GM12874 (cell line): ENCODE data around the gene PLEKHA6.

Experiments
- TF ChIP-seq, protein P1 (sequence below): IDR thresholded peaks from 2 replicates; pipeline ENCODE4 v1.5.1; 2011; ENCODE audit warnings: low read depth, mild to moderate bottlenecking, control low read depth, low read length, moderate library complexity; ENCODE audit not compliant: insufficient read depth

PLEKHA6 gene

DNA sequence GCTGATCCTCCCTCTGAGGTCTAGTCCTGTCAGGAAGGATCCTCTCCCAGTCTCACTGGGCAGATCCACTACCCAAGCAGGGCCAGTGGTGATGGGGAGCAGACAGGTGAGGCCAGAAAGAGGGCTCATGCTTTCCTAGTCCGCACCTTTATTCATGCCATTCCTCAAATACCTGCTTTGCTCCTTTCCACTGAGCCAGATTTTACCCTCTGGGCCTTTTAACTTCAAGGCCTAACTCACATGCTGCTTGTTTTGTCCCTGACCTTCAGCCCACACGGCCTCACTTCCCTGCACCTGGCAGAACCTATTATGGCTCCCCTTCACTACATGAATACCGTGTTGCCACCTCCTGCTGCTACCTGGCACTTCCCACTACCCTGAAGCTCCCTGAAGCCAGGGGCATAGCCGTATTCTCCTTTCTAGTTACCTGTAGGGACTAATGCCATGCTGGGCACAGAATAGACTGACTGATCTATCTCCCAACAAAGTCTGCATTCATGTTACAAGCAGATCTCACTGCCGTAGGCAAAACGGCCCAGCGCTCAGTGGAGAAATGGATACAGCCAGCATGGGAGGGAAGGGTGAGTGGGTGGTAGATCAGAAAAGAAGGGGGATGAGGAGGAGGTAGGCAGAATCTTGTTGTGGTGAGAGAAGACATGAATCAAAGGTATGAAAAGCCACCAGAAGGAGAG lies 109.8 kb downstream of the PLEKHA6 start:
- TF ChIP-seq, protein P1, sequence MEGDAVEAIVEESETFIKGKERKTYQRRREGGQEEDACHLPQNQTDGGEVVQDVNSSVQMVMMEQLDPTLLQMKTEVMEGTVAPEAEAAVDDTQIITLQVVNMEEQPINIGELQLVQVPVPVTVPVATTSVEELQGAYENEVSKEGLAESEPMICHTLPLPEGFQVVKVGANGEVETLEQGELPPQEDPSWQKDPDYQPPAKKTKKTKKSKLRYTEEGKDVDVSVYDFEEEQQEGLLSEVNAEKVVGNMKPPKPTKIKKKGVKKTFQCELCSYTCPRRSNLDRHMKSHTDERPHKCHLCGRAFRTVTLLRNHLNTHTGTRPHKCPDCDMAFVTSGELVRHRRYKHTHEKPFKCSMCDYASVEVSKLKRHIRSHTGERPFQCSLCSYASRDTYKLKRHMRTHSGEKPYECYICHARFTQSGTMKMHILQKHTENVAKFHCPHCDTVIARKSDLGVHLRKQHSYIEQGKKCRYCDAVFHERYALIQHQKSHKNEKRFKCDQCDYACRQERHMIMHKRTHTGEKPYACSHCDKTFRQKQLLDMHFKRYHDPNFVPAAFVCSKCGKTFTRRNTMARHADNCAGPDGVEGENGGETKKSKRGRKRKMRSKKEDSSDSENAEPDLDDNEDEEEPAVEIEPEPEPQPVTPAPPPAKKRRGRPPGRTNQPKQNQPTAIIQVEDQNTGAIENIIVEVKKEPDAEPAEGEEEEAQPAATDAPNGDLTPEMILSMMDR, result no peak

- TF ChIP-seq, protein P1, result no peak
Measured at GRCh38 chr1:204248954-204249353, 110.8 kb downstream of the PLEKHA6 start.

- TF ChIP-seq, protein P1, result no peak
Measured at GRCh38 chr1:204246876-204247275, 112.9 kb downstream of the PLEKHA6 start.

DNA sequence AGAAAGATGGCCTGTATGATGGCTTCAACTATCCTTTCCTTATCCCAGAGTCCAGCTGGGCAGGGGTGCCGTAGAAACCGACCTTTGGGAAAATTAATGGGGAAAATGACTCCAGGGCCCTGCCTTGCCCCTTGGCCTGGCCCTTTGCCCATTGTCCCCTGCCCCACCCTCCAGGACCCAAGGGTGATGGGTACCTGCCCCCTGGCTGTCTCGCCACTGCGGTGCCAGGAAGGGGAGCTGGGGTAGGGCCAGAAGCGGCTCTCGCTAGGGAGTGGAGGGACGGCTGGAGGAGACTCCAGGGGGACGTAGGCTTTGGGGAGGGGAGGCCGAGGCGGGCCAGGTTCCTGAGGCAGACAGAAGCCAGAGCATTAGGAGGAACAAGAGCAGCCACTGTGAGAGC lies 116.8 kb downstream of the PLEKHA6 start:
- TF ChIP-seq, protein P1, result no peak

- TF ChIP-seq, protein P1, result no peak
Measured at GRCh38 chr1:204241914-204242313, 117.8 kb downstream of the PLEKHA6 start.

DNA sequence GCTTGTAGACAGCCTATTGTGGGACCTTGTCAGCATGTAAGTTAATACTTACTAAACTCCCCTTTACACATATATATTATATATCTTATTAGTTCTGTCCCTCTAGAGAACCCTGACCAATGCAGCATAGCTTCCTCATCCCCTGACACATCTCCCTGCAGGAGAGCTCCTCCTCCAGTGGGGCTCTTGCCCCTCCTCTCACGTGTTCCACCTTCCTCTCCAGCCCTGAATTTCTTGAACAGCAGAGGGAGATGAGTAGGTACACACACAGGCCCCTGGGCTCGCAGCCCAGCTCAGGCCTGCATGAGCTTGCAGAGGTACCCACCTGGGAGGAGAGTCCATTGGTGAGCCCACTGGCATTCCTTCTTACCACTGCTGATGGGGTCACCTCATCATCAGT lies 118.7 kb downstream of the PLEKHA6 start:
- TF ChIP-seq, protein P1, result no peak

- TF ChIP-seq, protein P1, result no peak
Measured at GRCh38 chr1:204240233-204240632, 119.5 kb downstream of the PLEKHA6 start.
